GM12891 (cell line): ENCODE data around the gene CEACAM19.

ENCODE experiments used
- POLR2A ChIP-seq: IDR thresholded peaks from 2 replicates; pipeline ENCODE4 v1.6.1; 2011; ENCODE audit warnings: low read depth, low read length, control low read depth
- POLR2AphosphoS5 ChIP-seq: IDR thresholded peaks from 2 replicates; pipeline ENCODE4 v1.6.1; 2011; ENCODE audit warnings: low read depth, low read length, control low read depth
- SPI1 ChIP-seq: IDR thresholded peaks from 2 replicates; pipeline ENCODE4 v1.6.1; 2011; ENCODE audit warnings: low read depth, low read length, control low read depth
- TAF1 ChIP-seq: IDR thresholded peaks from 2 replicates; pipeline ENCODE4 v1.6.1; 2011; ENCODE audit warnings: low read depth, low read length, control low read depth

- TF ChIP-seq POLR2A: no peak
- no peak for TF ChIP-seq POLR2AphosphoS5
- no peak for TF ChIP-seq TAF1
- TF ChIP-seq SPI1: no peak
Measured at GRCh38 chr19:44626048-44626624, 45.1 kb upstream of the CEACAM19 start.
